H1 (cell line): ENCODE measurements around the gene TIGD1. TPM values are rescaled to one million over a fixed set of nuclear protein-coding genes. Genes with fewer than 3 reads are reported as not detected.

Experiments
- CTCF ChIA-PET: fragments of 300-600 bp; sonication (Branson Sonifier 250); formaldehyde crosslinking; loops from one replicate; lab custom pipeline; 2021; ENCODE audit not compliant: partially characterized antibody; lab: Charles Lee
- POLR2A ChIA-PET: fragments of 300-600 bp; sonication (Branson Sonifier 250); formaldehyde crosslinking; loops from one replicate; lab custom pipeline; 2021; ENCODE audit warnings: inconsistent platforms; ENCODE audit not compliant: partially characterized antibody; lab: Charles Lee
- DNase-seq, 2 experiments: peaks; one replicate each; pipeline versions ENCODE4 v3.0.0 to v3.0.0-alpha.2; 2010 to 2022; ENCODE audit warnings: low spot score in 2 of 2, low read depth in 1 of 2, mixed read lengths in 1 of 2
- FAIRE-seq: peaks from 2 replicates; lab custom pipeline; 2011; peaks lifted over from hg19 to GRCh38; lab: Jason Lieb, UNC
- H2AFZ ChIP-seq: 2 replicates; pipeline ENCODE4 v1.8.1; 2012; ENCODE audit warnings: low read length, inconsistent platforms
- H2AK5ac ChIP-seq: 2 replicates; pipeline ENCODE4 v1.6.1; 2013; ENCODE audit warnings: low read depth, low read length
- H2BK120ac ChIP-seq: replicated peaks from 2 replicates; pipeline ENCODE3; 2013; ENCODE audit warnings: low read depth, low read length, inconsistent platforms
- H2BK12ac ChIP-seq: 2 replicates; pipeline ENCODE4 v1.6.1; 2013; ENCODE audit warnings: low read depth, low read length
- H2BK15ac ChIP-seq: 2 replicates; pipeline ENCODE4 v1.6.1; 2013; ENCODE audit warnings: low read length
- H2BK20ac ChIP-seq: 2 replicates; pipeline ENCODE4 v1.6.1; 2013; ENCODE audit warnings: low read length
- H2BK5ac ChIP-seq: 2 replicates; pipeline ENCODE4 v1.6.1; 2013; ENCODE audit warnings: low read depth, low read length
- H3K14ac ChIP-seq: 2 replicates; pipeline ENCODE4 v1.6.1; 2013; ENCODE audit warnings: inconsistent platforms; ENCODE audit not compliant: insufficient read length
- H3K18ac ChIP-seq: 2 replicates; pipeline ENCODE4 v1.6.1; 2013; ENCODE audit warnings: low read length; ENCODE audit errors: extremely low read depth
- H3K23ac ChIP-seq: 2 replicates; pipeline ENCODE4 v1.6.1; 2013; ENCODE audit warnings: inconsistent platforms; ENCODE audit not compliant: insufficient read length
- H3K23me2 ChIP-seq: 2 replicates; pipeline ENCODE4 v1.6.1; 2013; ENCODE audit warnings: low read depth, low read length
- H3K27ac ChIP-seq: 2 replicates; pipeline ENCODE4 v1.6.1; 2011; ENCODE audit warnings: low read depth, low read length, inconsistent platforms
- H3K27me3 ChIP-seq, 4 experiments: replicated peaks in 1 of 4; 1 replicate in 1 of 4; 2 replicates in 3 of 4; pipeline versions ENCODE4 v1.6.1 to v1.8.1; 2011 to 2013; ENCODE audit warnings: low read length in 3 of 4, mild to moderate bottlenecking in 3 of 4, inconsistent platforms in 2 of 4, mixed read lengths in 2 of 4, moderate library complexity in 1 of 4; ENCODE audit not compliant: control insufficient read depth in 3 of 4, insufficient read depth in 3 of 4; ENCODE audit errors: extremely low read depth in 1 of 4
- H3K36me3 ChIP-seq, 4 experiments: 2 replicates each; pipeline versions ENCODE4 v1.6.1 to v1.8.1; 2011 to 2013; ENCODE audit warnings: mild to moderate bottlenecking in 4 of 4, low read length in 3 of 4, moderate library complexity in 2 of 4, control low read depth in 1 of 4, inconsistent platforms in 1 of 4; ENCODE audit not compliant: insufficient read depth in 4 of 4, control insufficient read depth in 2 of 4
- H3K4ac ChIP-seq: replicated peaks from 2 replicates; pipeline ENCODE3; 2013; ENCODE audit warnings: low read length, low read depth, mixed read lengths, inconsistent platforms; ENCODE audit not compliant: insufficient read length
- H3K4me1 ChIP-seq, 4 experiments: replicated peaks in 1 of 4; 1 replicate in 1 of 4; 2 replicates in 3 of 4; pipeline versions ENCODE4 v1.6.1 to v1.8.1; 2011 to 2013; ENCODE audit warnings: low read length in 3 of 4, inconsistent platforms in 2 of 4, mixed read lengths in 1 of 4; ENCODE audit not compliant: insufficient read depth in 4 of 4, control insufficient read depth in 3 of 4
- H3K4me2 ChIP-seq, 2 experiments: 2 replicates each; pipeline versions ENCODE4 v1.6.1 to v1.8.1; 2011 to 2013; ENCODE audit warnings: low read depth in 2 of 2, low read length in 2 of 2, control low read depth in 1 of 2, inconsistent platforms in 1 of 2, mild to moderate bottlenecking in 1 of 2; ENCODE audit not compliant: insufficient read depth in 1 of 2
- H3K4me3 ChIP-seq, 4 experiments: fragments of 200-600, 300-600 bp in 1 of 4; sonication (generic), shearing (Covaris generic), sonication (Bioruptor Twin) in 1 of 4; 2 replicates each; pipeline versions ENCODE4 v1.5.1 to v1.8.1; 2011 to 2016; ENCODE audit warnings: low read length in 4 of 4, low read depth in 3 of 4, control low read depth in 2 of 4, inconsistent platforms in 2 of 4, mild to moderate bottlenecking in 2 of 4, mixed read lengths in 1 of 4, moderate library complexity in 1 of 4; ENCODE audit not compliant: insufficient read depth in 2 of 4; ENCODE audit errors: extremely low read depth in 1 of 4
- H3K56ac ChIP-seq: replicated peaks from 2 replicates; pipeline ENCODE3; 2013; ENCODE audit warnings: low read depth, mild to moderate bottlenecking, mixed read lengths, low read length, inconsistent platforms; ENCODE audit not compliant: insufficient read length
- H3K79me1 ChIP-seq: 2 replicates; pipeline ENCODE4 v1.6.1; 2013; ENCODE audit warnings: low read depth, low read length, control low read depth
- H3K79me2 ChIP-seq, 2 experiments: 2 replicates each; pipeline versions ENCODE4 v1.6.1 to v1.8.1; 2012 to 2013; ENCODE audit warnings: low read length in 2 of 2, mild to moderate bottlenecking in 2 of 2, inconsistent platforms in 1 of 2; ENCODE audit not compliant: insufficient read depth in 2 of 2, control insufficient read depth in 1 of 2
- H3K9ac ChIP-seq, 4 experiments: replicated peaks in 1 of 4; 1 replicate in 1 of 4; 2 replicates in 3 of 4; pipeline versions ENCODE4 v1.6.1 to v1.8.1; 2011 to 2013; ENCODE audit warnings: low read depth in 3 of 4, low read length in 3 of 4, control low read depth in 2 of 4, mild to moderate bottlenecking in 2 of 4, moderate library complexity in 2 of 4, inconsistent platforms in 1 of 4; ENCODE audit errors: extremely low read depth in 1 of 4
- H3K9me3 ChIP-seq, 2 experiments: 2 replicates each; pipeline versions ENCODE4 v1.6.1 to v1.8.1; 2012 to 2013; ENCODE audit warnings: mild to moderate bottlenecking in 2 of 2, moderate library complexity in 2 of 2, control low read depth in 1 of 2, inconsistent platforms in 1 of 2, low read depth in 1 of 2, low read length in 1 of 2, mixed read lengths in 1 of 2; ENCODE audit not compliant: insufficient read depth in 2 of 2
- H4K20me1 ChIP-seq, 2 experiments: replicated peaks in 1 of 2; 2 replicates each; pipeline versions ENCODE3 to v1.8.1; 2011 to 2013; ENCODE audit warnings: inconsistent platforms in 2 of 2, low read length in 2 of 2, mild to moderate bottlenecking in 1 of 2; ENCODE audit not compliant: insufficient read depth in 2 of 2, control insufficient read depth in 1 of 2
- H4K5ac ChIP-seq: 2 replicates; pipeline ENCODE4 v1.6.1; 2013; ENCODE audit warnings: low read length, low read depth, mixed read lengths, inconsistent platforms; ENCODE audit not compliant: insufficient read length
- H4K8ac ChIP-seq: 2 replicates; pipeline ENCODE4 v1.8.0; 2013; ENCODE audit warnings: mild to moderate bottlenecking, moderate library complexity, low read length, inconsistent platforms; ENCODE audit not compliant: insufficient read depth; ENCODE audit errors: extremely low read depth
- H4K91ac ChIP-seq: replicated peaks from 2 replicates; pipeline ENCODE3; 2013; ENCODE audit warnings: low read length, mixed read lengths, inconsistent platforms; ENCODE audit not compliant: insufficient read length
- BRCA1 ChIP-seq: IDR thresholded peaks from 2 replicates; pipeline ENCODE4 v1.6.1; 2012; ENCODE audit warnings: low read depth, low read length, improper control_type of control experiment
- CBX8 ChIP-seq: fragments of 300-800, 300-1000 bp; sonication (generic); IDR thresholded peaks from 2 replicates; pipeline ENCODE4 v1.7.1; 2016; ENCODE audit warnings: low read depth, low read length, borderline replicate concordance
- CHD1 ChIP-seq: IDR thresholded peaks from 2 replicates; pipeline ENCODE4 v1.6.1; 2012; ENCODE audit warnings: low read depth, low read length, improper control_type of control experiment
- CREB1 ChIP-seq: IDR thresholded peaks from 2 replicates; pipeline ENCODE4 v1.6.1; 2012; ENCODE audit warnings: inconsistent platforms
- CTBP2 ChIP-seq: IDR thresholded peaks from 2 replicates; pipeline ENCODE4 v1.7.0; 2011; ENCODE audit warnings: borderline replicate concordance, mild to moderate bottlenecking, moderate library complexity, mixed read lengths, low read length; ENCODE audit not compliant: insufficient read depth, insufficient read length
- FOSL1 ChIP-seq: IDR thresholded peaks from 2 replicates; pipeline ENCODE4 v1.6.1; 2011; ENCODE audit warnings: mild to moderate bottlenecking, low read depth, low read length, moderate library complexity; ENCODE audit not compliant: insufficient read depth
- GABPA ChIP-seq: IDR thresholded peaks from 2 replicates; pipeline ENCODE4 v1.6.1; 2011; ENCODE audit warnings: mild to moderate bottlenecking, low read length, moderate library complexity, borderline replicate concordance; ENCODE audit not compliant: insufficient read depth
- POLR2A ChIP-seq, 2 experiments: IDR thresholded peaks; 1 replicate in 1 of 2; 2 replicates in 1 of 2; pipeline ENCODE4 v1.6.1; 2011; ENCODE audit warnings: low read depth in 2 of 2, low read length in 2 of 2, mild to moderate bottlenecking in 2 of 2; ENCODE audit errors: control extremely low read depth in 1 of 2
- RFX5 ChIP-seq: IDR thresholded peaks from 2 replicates; pipeline ENCODE4 v1.6.1; 2011; ENCODE audit warnings: low read depth, low read length, improper control_type of control experiment, borderline replicate concordance
- SAP30 ChIP-seq: fragments of 300-600 bp; sonication (generic); IDR thresholded peaks from 2 replicates; pipeline ENCODE4 v1.7.1; 2012; ENCODE audit warnings: low read length, moderate library complexity, mild to moderate bottlenecking, inconsistent platforms; ENCODE audit not compliant: insufficient read depth, insufficient replicate concordance
- ZNF274 ChIP-seq: IDR thresholded peaks from 2 replicates; pipeline ENCODE4 v1.7.0; 2012; ENCODE audit warnings: low read length, borderline replicate concordance; ENCODE audit errors: extremely low read depth
- WGBS, 2 experiments: shearing (Covaris generic) in 1 of 2; methylation state at CpG; one replicate each; pipeline versions ENCODE4 v1.1.6 to v1.1.7; 2013 to 2015; ENCODE audit warnings: low lambda C conversion rate in 2 of 2, mixed read lengths in 2 of 2, inconsistent platforms in 1 of 2, low coverage in 1 of 2, missing lambda C conversion rate in 1 of 2; ENCODE audit not compliant: insufficient replicate concordance in 2 of 2, insufficient coverage in 1 of 2, insufficient read length in 1 of 2; ENCODE audit errors: extremely low coverage in 1 of 2, missing lambda C conversion rate in 1 of 2; 5-methylcytosine and 5-hydroxymethylcytosine counted together
- polyA plus RNA-seq, 7 experiments: library from polyadenylated mRNA; depleted of rRNA in 3 of 7; stranded (reverse) in 5 of 7; unstranded in 2 of 7; fragments of >200 nt in 5 of 7; fragments of 200-250 nt in 2 of 7; gene quantifications; 1 replicate in 5 of 7; 2 replicates in 1 of 7; 4 replicates in 1 of 7; pipeline versions ENCODE4 v1.2.1 to v1.2.3, GENCODE V29; 2011 to 2013; ENCODE audit warnings: missing spikeins in 2 of 7, mixed read lengths in 2 of 7
- total RNA-seq: library from RNA; stranded (reverse); fragmentation: NEBNext Ultra II Directional; extraction: Animal tissue kit (Norgen Biotek cat#: 25700); gene quantifications from 2 replicates; pipeline ENCODE4 v1.2.1, GENCODE V29; 2021
- TF ChIP-seq, protein P1 (sequence below): IDR thresholded peaks from 2 replicates; pipeline ENCODE4 v1.6.1; 2012; ENCODE audit warnings: inconsistent platforms

TIGD1 gene
- total and polyA plus RNA-seq, 2 of the 8 experiments (the other 6 are each of a cell fraction or from before 2014, with no cell fraction given), result 4.7 to 8.3 TPM

GRCh38 chr2:232506709-232507108 is 43.6 kb downstream of the TIGD1 start:
- no peaks in the 10 kb centered on the region for H3K79me2 ChIP-seq
- WGBS, 2 experiments, result 81% methylated on average over 4 of the region's 4 CpGs; no CpG with 5 or more reads in 1 of the 2 experiments
- H3K14ac ChIP-seq, result no peak overlapping the region
- no peaks in the 10 kb centered on the region for H3K36me3 ChIP-seq
- TF ChIP-seq CREB1 (no peak), GABPA (no peak), FOSL1 (no peak), CTBP2 (no peak), CHD1 (no peak), RFX5 (no peak), POLR2A (IDR thresholded peaks at IDR 0.05; ENCODE audit: control extremely low read depth in 1 of 2, low read depth in 2 of 2, low read length in 2 of 2) (no peak), CBX8 (no peak), SAP30 (no peak), ZNF274 (no peak), BRCA1 (no peak)
- TF ChIP-seq, protein P1, sequence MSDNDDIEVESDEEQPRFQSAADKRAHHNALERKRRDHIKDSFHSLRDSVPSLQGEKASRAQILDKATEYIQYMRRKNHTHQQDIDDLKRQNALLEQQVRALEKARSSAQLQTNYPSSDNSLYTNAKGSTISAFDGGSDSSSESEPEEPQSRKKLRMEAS, result no peak
- H3K27me3 ChIP-seq, result peaks cover 15 to 42% (median 41%) of the 10 kb centered on the region in 4 experiments
- H3K18ac ChIP-seq, result peak overlapping the region; percentile 13; the same call in 1 of the 2 replicates
- H2BK5ac ChIP-seq, result no peak overlapping the region
- H3K79me1 ChIP-seq, result no peaks in the 10 kb centered on the region
- H3K9me3 ChIP-seq, result no peaks in the 10 kb centered on the region
- no peak overlapping the region for H3K27ac ChIP-seq
- ChIA-PET POLR2A (interaction anchor here (0.8 kb wide), 1 partner anchor 12 kb away, joined by 3 read pairs; no protein-coding TSS in a partner anchor), CTCF (interaction anchor here (0.8 to 10.8 kb wide), 7 partner anchors 13 to 171 kb away, joined by 3 to 176 read pairs (median 5); partner anchors contain the start of genes CHRND, ECEL1 and PRSS56)
- peaks cover 0 to 2% of the 10 kb centered on the region in 2 experiments for H4K20me1 ChIP-seq
- 0 out of 4 replicates have a peak overlapping the region, but pooled peaks of 1 of the 2 experiments have one; percentile 30 for H3K4me2 ChIP-seq
- H4K91ac ChIP-seq, result no peak overlapping the region
- no peak overlapping the region for H3K4ac ChIP-seq
- no peak overlapping the region for H2BK120ac ChIP-seq
- DNase-seq, result no peak
- H3K23ac ChIP-seq, result no peak overlapping the region
- H4K8ac ChIP-seq, result no peak overlapping the region
- H3K56ac ChIP-seq, result no peak overlapping the region
- no peak overlapping the region for H2BK15ac ChIP-seq
- no peak overlapping the region for H2BK20ac ChIP-seq
- no peak overlapping the region for H3K9ac ChIP-seq
- H3K4me3 ChIP-seq, result no peak overlapping the region
- H4K5ac ChIP-seq, result no peak overlapping the region
- H2BK12ac ChIP-seq, result no peak overlapping the region; the same call in 1 of the 2 replicates
- FAIRE-seq, result no peak
- no peak overlapping the region for H2AFZ ChIP-seq
- H3K23me2 ChIP-seq, result peaks cover 12% of the 10 kb centered on the region
- no peak overlapping the region for H2AK5ac ChIP-seq
- H3K4me1 ChIP-seq, result peaks cover 0 to 23% (median 15%) of the 10 kb centered on the region in 4 experiments; a peak in 6 of 7 replicates
